Right renal cortex interstitium (tissue), 3 donors: ENCODE data around the gene DSG3. TPM values are rescaled to one million over a fixed set of nuclear protein-coding genes. Genes with fewer than 3 reads are reported as not detected.
"Not testable (repeated sequence)": the region's sequence is repeated elsewhere in the genome, so short reads cannot be mapped to it uniquely, and the experiment has no call there.

Source experiments
- DNase-seq, 3 donors: peaks; one replicate each; pipeline ENCODE4 v3.0.0-alpha.2; 2013; ENCODE audit warnings: low read depth in 3 of 3, low spot score in 2 of 3
- polyA plus RNA-seq, 3 donors: library from polyadenylated mRNA; unstranded; fragments of 120-200 nt; gene quantifications; one replicate each; pipeline ENCODE4 v1.2.1, GENCODE V29; 2013; ENCODE audit not compliant: insufficient read length in 3 of 3

The DSG3 gene
- polyA plus RNA-seq, 3 donors = not detected

GRCh38 chr18:31490833-31491232 is 43.3 kb downstream of the DSG3 start:
- DNase-seq = no peak

DNA sequence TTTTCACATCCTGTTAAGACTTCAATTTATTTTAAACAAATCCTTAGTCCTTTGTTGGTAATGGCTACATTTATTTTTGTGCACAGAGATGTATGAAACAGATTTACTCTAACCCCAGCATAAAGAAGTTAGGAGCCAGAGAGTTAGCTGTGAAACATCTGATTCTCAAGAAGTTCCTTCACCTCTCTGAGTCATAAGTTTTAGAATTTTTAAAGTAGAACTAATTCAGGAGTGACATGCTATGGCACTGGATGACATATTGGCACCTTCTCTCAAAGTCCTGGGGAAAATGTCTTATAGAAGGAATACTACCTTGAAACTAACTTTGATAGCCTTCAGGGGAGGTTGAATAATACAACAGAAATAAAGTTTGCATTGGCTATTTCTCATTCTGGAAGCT is 44.0 kb downstream of the DSG3 start:
- DNase-seq = no peak

DNA sequence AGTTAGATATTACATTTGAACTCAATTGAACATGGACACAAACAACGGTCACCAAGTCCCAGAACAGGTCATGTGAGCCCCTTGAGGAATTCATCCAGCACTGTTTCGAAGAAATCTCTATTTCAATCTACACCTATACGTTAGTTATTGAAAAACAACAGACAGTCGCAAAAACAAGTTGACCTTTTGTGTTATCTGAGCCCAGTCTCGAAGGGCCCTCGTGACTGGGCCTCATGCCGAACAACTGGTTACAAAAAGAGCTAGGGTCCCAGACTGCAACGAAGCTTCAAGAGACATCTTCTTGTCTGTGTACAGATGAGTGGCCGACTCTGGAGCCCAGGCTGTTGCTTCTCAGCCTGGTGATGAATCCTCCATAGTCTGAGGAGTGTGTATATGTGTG is 45.1 kb downstream of the DSG3 start:
- no peak for DNase-seq

DNA sequence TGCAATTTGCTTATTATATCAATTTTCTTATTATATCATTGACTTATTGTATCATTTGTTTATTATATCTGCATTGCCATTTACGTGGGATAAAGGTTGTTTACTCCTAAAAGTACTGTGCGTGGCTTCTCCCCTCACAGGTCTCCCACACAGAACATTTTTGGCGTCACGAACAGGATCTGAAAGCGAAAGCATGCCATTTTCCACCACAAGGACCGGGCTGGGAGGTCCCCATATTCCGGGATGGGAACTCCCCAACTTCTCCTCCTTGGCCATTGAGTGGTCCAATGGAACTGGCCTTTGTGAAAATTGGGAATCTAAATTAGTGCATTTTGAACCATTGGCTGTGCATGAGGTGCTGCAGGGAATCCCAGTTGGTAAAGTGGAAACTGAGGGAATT is 45.6 kb downstream of the DSG3 start:
- DNase-seq = no peak

GRCh38 chr18:31493941-31494340 is 46.4 kb downstream of the DSG3 start:
- DNase-seq = no peak

DNA sequence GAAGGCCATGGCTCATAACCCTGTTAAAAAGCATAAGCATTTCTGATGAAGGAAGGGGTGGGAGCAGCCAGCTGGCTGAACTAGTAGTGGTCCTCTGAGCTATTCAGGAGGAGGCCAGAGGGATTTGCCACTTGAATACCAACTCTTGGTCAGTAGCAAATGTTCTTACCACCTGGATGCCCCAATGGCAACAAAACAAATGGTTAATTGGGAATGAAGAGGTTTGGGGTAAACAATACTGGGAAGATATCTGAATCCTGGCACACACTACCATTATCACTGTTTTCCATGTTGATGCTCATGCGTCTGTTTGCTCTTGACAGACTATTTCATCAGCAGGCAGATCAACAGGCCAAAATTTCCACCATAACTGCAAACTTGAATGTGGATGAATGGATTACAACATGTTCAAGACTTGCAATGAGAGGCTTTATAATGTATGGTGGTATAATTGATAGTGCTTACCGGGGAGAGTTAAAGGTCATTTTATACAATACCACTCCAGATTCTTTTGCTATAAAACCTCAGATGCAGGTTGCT is 47.2 kb downstream of the DSG3 start:
- not testable (repeated sequence) for DNase-seq

DNA sequence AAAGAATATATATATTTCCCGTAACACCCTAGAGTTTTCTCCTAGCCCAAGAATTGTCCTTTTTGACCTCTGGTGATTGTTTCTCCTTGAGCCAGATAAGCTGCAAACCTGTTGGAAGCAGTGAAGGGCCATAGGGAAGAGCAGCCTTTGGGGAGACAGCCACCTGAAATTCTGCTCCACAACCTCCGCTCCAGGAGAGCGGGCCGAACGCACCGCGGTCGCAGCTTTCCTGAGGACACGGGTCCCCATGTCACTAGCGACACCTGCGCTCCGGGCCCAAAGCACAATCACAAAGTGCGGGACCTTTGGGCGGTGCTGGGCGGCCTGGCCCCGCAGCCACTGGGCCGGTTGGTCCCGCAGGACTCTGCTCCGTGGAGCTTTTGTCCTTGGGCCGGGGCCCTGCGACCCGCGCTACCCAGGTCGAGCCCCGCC is 49.9 kb downstream of the DSG3 start:
- DNase-seq = peak in 2 of 3 donors; percentile 5 to 18

GRCh38 chr18:31497836-31498573 is 50.5 kb downstream of the DSG3 start, which contains the start of gene DSG2:
Gene DSG2 (plus strand): TSS chr18:31498177. CDS start chr18:31498252, 75 bp downstream.
- peak in 2 of 3 donors; percentile 27 to 38 for DNase-seq

DNA sequence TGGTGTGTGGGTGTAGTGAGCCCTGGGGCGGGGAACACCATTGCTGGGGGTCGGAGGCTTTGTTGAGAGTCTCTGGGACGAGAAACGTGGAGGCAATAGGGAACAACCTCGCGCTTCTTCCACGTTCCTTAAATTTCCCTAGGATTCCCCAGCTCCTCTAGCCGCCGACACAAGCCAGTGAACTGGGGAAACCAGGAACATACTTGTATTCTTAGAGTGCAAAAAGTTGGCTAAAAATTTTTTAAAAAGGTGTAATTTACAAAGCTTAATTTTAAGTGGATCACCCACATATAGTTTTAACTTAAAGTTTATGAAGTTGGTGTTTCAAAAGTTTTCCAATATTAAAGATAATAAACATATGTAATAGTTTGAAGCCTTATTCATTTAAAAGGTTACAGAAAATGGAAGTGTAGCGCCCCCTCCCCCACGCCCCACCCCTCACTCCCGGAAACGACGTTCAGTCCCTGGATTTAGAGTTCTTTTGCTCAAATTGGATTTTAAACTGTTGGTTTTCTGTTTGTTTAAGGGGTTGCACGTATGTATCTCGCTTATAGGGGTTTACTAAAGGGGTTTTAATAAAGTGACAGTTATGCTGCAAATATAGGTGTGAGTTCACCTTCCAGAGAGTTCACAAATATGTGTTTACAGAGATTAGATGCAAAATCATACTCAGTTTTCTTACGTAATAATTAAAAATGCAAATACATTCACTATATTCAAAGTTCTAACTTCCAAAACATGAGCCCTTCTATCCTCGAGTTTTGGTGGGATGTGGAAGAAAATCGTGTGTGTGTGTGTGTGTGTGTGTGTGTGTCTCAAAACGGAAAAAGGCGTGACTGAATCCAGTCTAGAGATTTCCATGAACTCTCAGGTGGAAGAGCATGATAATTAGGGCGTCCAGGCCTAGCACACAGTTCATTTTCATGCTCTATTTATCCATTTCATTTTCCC is 51.3 kb downstream of the DSG3 start:
- DNase-seq = peak in 2 of 3 donors; percentile 7 to 15

GRCh38 chr18:31500051-31500688 is 52.6 kb downstream of the DSG3 start:
- no peak for DNase-seq

- no peak for DNase-seq
These were observed 55.5 kb downstream of the DSG3 start for GRCh38 chr18:31503011-31503410.

DNA sequence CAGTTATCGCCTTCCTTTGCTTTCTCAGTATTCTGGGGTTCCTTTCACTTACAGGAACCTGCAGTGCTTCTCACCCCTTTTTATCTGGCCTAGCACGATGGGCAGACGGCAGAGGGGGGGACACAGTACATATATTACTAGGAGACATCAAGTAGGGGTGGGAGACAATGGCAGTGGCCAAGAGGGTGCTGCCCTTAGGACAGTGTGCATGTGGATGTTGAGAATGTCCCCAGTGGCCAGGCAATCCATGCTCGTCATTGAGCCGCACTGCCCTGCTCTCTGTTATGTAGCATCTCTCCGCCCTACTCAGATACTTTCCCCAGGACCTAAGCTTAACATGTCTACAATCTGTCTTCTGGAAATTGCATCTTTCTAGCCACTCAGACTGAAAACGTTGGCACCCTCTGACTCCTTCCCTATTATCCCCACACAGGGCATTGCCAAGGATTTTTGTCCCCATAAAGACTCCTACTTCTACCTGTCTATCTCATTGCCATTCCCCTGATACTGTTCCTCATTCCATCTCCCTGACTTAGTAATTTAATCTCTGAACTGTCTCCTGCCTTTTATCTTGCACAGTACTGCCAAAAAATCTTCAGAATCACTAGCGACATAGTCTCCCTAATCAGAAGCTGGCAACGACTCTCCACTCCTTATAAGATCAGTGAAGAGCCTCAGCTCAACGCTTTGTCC is 57.1 kb downstream of the DSG3 start:
- no peak for DNase-seq

GRCh38 chr18:31505156-31505555 is 57.6 kb downstream of the DSG3 start:
- no peak for DNase-seq

- no peak for DNase-seq
These were observed 58.6 kb downstream of the DSG3 start for GRCh38 chr18:31506024-31506742.

GRCh38 chr18:31507124-31507523 is 59.6 kb downstream of the DSG3 start:
- not testable (repeated sequence) for DNase-seq

GRCh38 chr18:31508781-31509180 is 61.2 kb downstream of the DSG3 start:
- DNase-seq = no peak

- no peak for DNase-seq
These were observed 62.0 kb downstream of the DSG3 start for GRCh38 chr18:31509571-31509970.

DNA sequence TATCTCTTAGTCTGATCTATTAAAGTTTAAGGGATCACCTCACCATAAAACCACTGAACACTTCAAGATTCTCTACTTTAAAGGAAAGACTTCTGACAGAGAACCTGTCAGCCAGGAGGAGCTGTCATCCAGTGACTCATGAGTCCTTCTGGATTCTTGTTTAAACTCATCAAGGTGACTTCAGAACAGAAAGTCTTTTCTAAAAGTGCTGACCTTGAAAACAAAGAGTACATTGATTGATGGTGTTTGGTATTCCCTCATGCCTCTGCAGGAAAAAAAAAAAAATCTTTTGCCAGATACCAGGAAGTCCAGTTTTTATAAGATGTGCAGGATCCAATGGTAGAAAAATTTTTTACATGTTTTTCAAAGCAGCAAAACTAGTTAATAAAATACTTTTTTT is 62.8 kb downstream of the DSG3 start:
- DNase-seq = no peak

DNA sequence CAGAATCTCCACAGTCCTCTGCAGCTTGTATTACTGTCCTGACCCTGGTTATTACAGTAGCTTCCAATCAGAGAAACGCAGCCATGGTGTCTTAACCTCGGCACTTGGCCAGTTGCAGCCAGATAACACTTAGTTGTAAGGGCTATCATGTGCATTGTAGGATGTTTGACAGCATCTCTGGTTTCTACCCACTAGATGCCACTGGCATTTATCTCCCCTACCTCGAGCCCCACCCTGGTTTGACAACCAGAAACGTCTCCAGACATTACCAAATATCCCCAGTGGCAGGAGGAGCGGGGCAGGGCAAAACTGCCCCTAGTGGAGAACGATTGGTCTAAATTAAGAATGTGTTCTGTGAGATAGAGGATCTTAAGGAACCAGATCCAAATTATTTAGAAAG is 63.6 kb downstream of the DSG3 start:
- no peak for DNase-seq
